Renal pelvis (tissue), 4 donors: ENCODE measurements around the gene PDE3A. TPM values are rescaled to one million over a fixed set of nuclear protein-coding genes. Genes with fewer than 3 reads are reported as not detected.
"Not testable (repeated sequence)": the region's sequence is repeated elsewhere in the genome, so short reads cannot be mapped to it uniquely, and the experiment has no call there.

Experiments
- DNase-seq: peaks from one replicate; pipeline ENCODE4 v3.0.0-alpha.2; 2013
- polyA plus RNA-seq, 3 donors: library from polyadenylated mRNA; unstranded; fragments of 120-200 nt; gene quantifications; one replicate each; pipeline ENCODE4 v1.2.1, GENCODE V29; 2013; ENCODE audit not compliant: insufficient read length in 3 of 3

The PDE3A gene
- polyA plus RNA-seq, 3 donors: 19.7 to 23.9 (median 22.1) TPM

- no peak for DNase-seq
Measured at GRCh38 chr12:20370866-20371519, 2.7 kb downstream of the PDE3A start.

GRCh38 chr12:20372326-20373096 is 4.2 kb downstream of the PDE3A start:
- no peak for DNase-seq

- no peak for DNase-seq
Measured at GRCh38 chr12:20374795-20375194, 6.5 kb downstream of the PDE3A start.

GRCh38 chr12:20375560-20375959 is 7.2 kb downstream of the PDE3A start:
- no peak for DNase-seq

- no peak for DNase-seq
Measured at GRCh38 chr12:20376984-20377383, 8.6 kb downstream of the PDE3A start.

GRCh38 chr12:20377750-20378149 is 9.4 kb downstream of the PDE3A start:
- DNase-seq: no peak

GRCh38 chr12:20382117-20382516 is 13.8 kb downstream of the PDE3A start:
- DNase-seq: no peak

- DNase-seq: no peak
Measured at GRCh38 chr12:20383612-20384011, 15.3 kb downstream of the PDE3A start.

GRCh38 chr12:20384836-20385235 is 16.5 kb downstream of the PDE3A start:
- not testable (repeated sequence) for DNase-seq

- DNase-seq: no peak
Measured at GRCh38 chr12:20390846-20391245, 22.5 kb downstream of the PDE3A start.

- no peak for DNase-seq
Measured at GRCh38 chr12:20392339-20392738, 24.0 kb downstream of the PDE3A start.

- no peak for DNase-seq
Measured at GRCh38 chr12:20393707-20394106, 25.4 kb downstream of the PDE3A start.

- no peak for DNase-seq
Measured at GRCh38 chr12:20395791-20396550, 27.6 kb downstream of the PDE3A start.

GRCh38 chr12:20398686-20399085 is 30.3 kb downstream of the PDE3A start:
- DNase-seq: no peak

GRCh38 chr12:20400003-20400402 is 31.7 kb downstream of the PDE3A start:
- no peak for DNase-seq

GRCh38 chr12:20403230-20403629 is 34.9 kb downstream of the PDE3A start:
- no peak for DNase-seq

GRCh38 chr12:20404576-20405346 is 36.4 kb downstream of the PDE3A start:
- no peak for DNase-seq

- DNase-seq: no peak
Measured at GRCh38 chr12:20409607-20410377, 41.5 kb downstream of the PDE3A start.

GRCh38 chr12:20410734-20411133 is 42.4 kb downstream of the PDE3A start:
- no peak for DNase-seq

GRCh38 chr12:20411345-20411744 is 43.0 kb downstream of the PDE3A start:
- DNase-seq: no peak

GRCh38 chr12:20415028-20415427 is 46.7 kb downstream of the PDE3A start:
- no peak for DNase-seq
